ENCODE results near the gene SLCO4A1.
A peak's percentile ranks its signal among the peaks of the same experiment; 100 is the strongest.

SLCO4A1 gene

DNA sequence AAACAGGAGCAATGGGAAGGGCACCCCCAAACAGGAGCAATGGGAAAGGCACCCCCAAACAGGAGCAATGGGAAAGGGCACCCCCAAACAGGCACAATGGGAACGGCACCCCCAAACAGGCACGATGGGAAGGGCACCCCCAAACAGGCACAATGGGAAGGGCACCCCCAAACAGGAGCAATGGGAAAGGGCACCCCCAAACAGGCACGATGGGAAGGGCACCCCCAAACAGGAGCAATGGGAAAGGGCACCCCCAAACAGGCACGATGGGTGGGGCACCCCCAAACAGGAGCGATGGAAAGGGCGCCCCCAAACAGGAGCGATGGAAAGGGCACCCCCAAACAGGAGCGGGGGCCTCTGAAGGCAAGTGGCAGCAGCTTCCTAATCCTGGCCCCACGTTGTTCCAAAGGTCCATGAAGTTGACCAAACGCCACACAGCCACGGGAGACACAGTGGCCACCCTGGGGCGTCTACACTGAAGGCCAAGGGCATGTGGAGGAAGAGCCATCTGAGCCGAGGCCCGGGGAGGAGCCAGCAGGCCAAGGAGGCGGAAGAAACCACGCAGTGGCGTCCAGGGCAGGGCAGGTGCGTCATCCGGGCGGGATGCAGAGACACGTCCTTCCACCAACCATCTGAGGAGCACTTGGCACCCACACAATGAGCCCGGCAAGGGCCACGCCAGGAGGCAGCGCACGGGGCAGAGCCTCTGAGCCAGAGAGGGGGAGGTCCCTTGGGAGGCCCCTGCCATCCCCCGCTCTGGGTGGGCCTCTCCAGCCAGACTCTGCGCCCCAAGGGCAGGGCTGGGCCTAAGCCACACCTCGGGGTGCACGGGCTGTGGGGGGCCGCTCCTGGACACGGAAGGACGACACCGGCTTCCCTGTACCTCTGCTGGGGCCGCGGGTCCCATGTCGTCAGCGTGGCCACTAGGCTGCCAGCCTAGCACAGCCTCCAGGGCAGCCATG, 44.8 kb downstream of the SLCO4A1 start:
- DNase-seq (ENCODE audit: low read depth): no peak
- H3K4me3 ChIP-seq (ENCODE audit: low read length): no peak overlapping the region
- TF ChIP-seq, protein P1, sequence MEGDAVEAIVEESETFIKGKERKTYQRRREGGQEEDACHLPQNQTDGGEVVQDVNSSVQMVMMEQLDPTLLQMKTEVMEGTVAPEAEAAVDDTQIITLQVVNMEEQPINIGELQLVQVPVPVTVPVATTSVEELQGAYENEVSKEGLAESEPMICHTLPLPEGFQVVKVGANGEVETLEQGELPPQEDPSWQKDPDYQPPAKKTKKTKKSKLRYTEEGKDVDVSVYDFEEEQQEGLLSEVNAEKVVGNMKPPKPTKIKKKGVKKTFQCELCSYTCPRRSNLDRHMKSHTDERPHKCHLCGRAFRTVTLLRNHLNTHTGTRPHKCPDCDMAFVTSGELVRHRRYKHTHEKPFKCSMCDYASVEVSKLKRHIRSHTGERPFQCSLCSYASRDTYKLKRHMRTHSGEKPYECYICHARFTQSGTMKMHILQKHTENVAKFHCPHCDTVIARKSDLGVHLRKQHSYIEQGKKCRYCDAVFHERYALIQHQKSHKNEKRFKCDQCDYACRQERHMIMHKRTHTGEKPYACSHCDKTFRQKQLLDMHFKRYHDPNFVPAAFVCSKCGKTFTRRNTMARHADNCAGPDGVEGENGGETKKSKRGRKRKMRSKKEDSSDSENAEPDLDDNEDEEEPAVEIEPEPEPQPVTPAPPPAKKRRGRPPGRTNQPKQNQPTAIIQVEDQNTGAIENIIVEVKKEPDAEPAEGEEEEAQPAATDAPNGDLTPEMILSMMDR (conservative IDR thresholded peaks at IDR 0.05; ENCODE audit: low read depth, low read length): no peak

DNA sequence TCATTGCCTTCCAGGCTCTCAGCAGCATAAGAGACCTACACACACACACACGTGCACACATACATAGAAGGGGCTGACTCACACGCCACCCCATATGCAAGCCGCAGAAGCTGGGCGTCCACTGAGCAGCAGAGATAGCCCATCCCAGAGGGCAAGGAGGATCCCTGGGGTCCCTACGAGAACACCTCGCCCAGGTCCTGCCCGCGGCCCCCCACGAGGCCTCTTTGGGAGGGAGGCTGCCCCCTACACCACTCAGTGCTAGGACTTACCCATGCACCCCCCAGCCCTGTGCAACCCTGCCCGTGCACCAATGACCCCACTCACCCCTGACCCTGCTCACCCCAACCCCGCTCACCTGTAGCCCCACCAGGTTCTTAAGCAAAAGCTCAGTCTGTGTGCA, 45.8 kb downstream of the SLCO4A1 start:
- no peak for DNase-seq (ENCODE audit: low read depth)
- H3K4me3 ChIP-seq (ENCODE audit: low read length): no peak overlapping the region
- TF ChIP-seq, protein P1 (conservative IDR thresholded peaks at IDR 0.05; ENCODE audit: low read depth, low read length): no peak

DNA sequence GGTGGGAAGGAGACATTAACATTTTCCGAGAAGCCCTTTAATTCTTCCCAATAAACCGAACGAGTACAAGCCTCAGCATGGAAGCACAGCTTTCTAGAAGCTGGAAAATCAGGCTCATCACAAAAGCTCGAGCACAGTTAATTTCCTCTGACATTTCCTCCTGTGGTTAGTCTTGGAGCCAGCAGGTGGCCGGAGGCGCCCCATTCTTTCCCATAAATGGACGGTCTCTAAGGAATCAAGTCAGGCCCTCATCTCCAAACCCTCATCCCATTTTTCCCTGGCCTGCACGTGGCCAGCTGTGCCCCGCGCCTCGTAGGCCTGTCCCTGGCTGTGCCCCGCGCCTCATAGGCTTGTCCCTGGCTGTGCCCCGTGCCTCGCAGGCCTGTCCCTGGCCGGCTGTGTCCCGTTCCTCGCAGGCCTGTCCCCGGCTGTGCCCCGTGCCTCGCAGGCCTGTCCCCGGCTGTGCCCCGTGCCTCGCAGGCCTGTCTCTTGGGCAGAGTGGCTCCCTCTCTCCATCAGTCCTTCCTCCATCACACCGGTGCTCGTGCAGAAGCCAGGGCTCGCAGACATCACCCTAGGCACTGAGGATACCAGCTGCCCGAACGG, 46.7 kb downstream of the SLCO4A1 start:
- TF ChIP-seq, protein P1 (conservative IDR thresholded peaks at IDR 0.05; ENCODE audit: low read depth, low read length): peak; percentile 46
- no peak overlapping the region for H3K4me3 ChIP-seq (ENCODE audit: low read length)
- DNase-seq (ENCODE audit: low read depth): no peak

DNA sequence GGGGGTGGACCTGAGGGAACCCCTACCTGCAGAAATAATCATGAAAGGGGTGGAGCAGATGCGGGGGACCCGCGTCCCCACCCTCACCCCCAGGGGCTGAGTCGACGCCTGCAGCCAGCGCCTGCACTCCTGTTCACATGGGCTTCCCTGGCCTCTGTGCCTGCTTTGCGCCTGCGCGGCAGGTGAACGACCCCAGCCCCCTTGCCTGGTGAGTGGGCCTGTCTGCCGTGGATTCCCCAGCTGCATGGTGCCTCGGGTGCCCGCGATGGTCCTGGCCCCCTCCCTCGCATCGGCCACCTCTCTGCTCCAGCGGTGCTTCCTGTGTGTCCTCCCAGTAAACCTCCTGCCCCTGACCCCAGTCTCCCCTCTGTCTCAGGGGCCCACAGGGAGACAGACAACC, 47.6 kb downstream of the SLCO4A1 start:
- no peak for DNase-seq (ENCODE audit: low read depth)
- no peak overlapping the region for H3K4me3 ChIP-seq (ENCODE audit: low read length)
- TF ChIP-seq, protein P1 (conservative IDR thresholded peaks at IDR 0.05; ENCODE audit: low read depth, low read length): no peak

DNA sequence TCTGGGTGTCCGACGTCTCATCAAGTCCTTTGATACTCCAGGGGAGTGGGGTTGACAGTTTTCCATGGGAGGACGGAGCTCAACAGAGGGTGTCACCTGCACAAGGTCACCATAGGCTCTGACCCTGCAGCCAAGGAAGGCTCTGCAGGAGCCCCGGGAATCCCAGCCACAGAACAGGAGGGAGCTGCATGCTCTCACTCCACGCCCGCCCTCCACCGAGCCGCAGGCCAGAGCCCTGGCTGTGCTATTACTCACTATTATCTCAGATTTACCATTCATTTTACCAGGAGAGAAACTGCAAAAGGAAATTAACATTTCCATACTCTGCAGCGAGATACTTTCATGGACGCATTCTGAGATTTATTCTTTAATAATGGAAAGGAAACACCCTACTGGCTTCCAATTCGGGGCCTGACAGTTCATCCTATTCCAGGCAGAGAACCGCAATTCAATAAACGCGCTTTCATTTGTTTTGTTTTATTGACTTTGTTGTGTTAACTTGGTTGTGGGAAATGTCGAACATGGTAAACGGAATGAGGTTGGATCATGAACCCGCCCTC, 48.0 kb downstream of the SLCO4A1 start:
- TF ChIP-seq, protein P1 (conservative IDR thresholded peaks at IDR 0.05; ENCODE audit: low read depth, low read length): no peak
- DNase-seq (ENCODE audit: low read depth): no peak
- H3K4me3 ChIP-seq (ENCODE audit: low read length): no peak overlapping the region

DNA sequence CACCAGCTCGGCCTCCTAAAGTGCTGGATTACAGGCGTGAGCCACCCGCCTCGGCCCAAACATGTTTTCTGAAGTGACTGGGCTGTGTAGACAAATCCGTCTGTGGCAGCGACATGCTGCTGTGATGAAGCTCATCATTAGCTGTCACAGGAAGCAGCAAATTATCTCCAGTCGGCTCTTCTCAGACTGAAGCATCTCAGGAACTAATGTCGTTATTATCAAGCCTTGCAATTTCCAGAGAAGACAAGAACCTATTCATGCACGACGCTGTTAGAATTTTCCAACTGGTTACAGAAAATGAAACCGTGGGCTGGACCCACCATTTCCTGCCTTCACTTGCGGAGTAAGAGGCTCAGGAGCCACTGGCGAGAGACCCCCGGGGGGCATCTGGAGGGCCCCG, 49.2 kb downstream of the SLCO4A1 start:
- DNase-seq (ENCODE audit: low read depth): no peak
- no peak overlapping the region for H3K4me3 ChIP-seq (ENCODE audit: low read length)
- TF ChIP-seq, protein P1 (conservative IDR thresholded peaks at IDR 0.05; ENCODE audit: low read depth, low read length): no peak
